ENCODE data around the gene RIPOR2.

RIPOR2 gene

GRCh38 chr6:24974182-24975171 is 38.7 kb upstream of the RIPOR2 start:
- no peak overlapping the region for H3K27ac ChIP-seq
- TF ChIP-seq CTCF (conservative IDR thresholded peaks at IDR 0.05): no peak

- peak overlapping the region; percentile 39; the same call in 1 of the 2 replicates for H3K27ac ChIP-seq
- TF ChIP-seq CTCF (conservative IDR thresholded peaks at IDR 0.05): no peak
These were observed 36.7 kb upstream of the RIPOR2 start for GRCh38 chr6:24972311-24972958.

- no peak overlapping the region for H3K27ac ChIP-seq
- TF ChIP-seq CTCF (conservative IDR thresholded peaks at IDR 0.05): no peak
These were observed 35.3 kb upstream of the RIPOR2 start for GRCh38 chr6:24971067-24971466.

- TF ChIP-seq CTCF (conservative IDR thresholded peaks at IDR 0.05): no peak
- H3K27ac ChIP-seq: no peak overlapping the region
These were observed 33.6 kb upstream of the RIPOR2 start for GRCh38 chr6:24969343-24969860.

GRCh38 chr6:24968783-24969182 is 33.0 kb upstream of the RIPOR2 start:
- H3K27ac ChIP-seq: no peak overlapping the region
- TF ChIP-seq CTCF (conservative IDR thresholded peaks at IDR 0.05): no peak

- TF ChIP-seq CTCF (conservative IDR thresholded peaks at IDR 0.05): no peak
- H3K27ac ChIP-seq: no peak overlapping the region
These were observed 31.5 kb upstream of the RIPOR2 start for GRCh38 chr6:24967211-24967610.

- H3K27ac ChIP-seq: no peak overlapping the region
- TF ChIP-seq CTCF (conservative IDR thresholded peaks at IDR 0.05): no peak
These were observed 30.6 kb upstream of the RIPOR2 start for GRCh38 chr6:24966381-24966780.

Measured in VCaP (cell line).